BJ (cell line): Measurements from ENCODE around the gene SNX21. TPM values are rescaled to one million over a fixed set of nuclear protein-coding genes. Genes with fewer than 3 reads are reported as not detected.
A peak's percentile ranks its signal among the peaks of the same experiment; 100 is the strongest.
"Not testable (repeated sequence)": the region's sequence is repeated elsewhere in the genome, so short reads cannot be mapped to it uniquely, and the experiment has no call there.

Source experiments
- CTCF ChIA-PET: fragments of 350-600 bp; formaldehyde crosslinking; extraction: SDS; loops from one replicate; lab custom pipeline; 2021; ENCODE audit warnings: antibody characterized with exemption, inconsistent platforms; lab: Yijun Ruan, JAX
- POLR2A ChIA-PET: fragments of 300-600 bp; sonication (Branson Sonifier 250); formaldehyde crosslinking; extraction: SDS; loops from one replicate; lab custom pipeline; 2021; ENCODE audit warnings: antibody characterized with exemption; lab: Charles Lee
- DNase-seq: peaks from one replicate; pipeline ENCODE4 v3.0.0-alpha.2; 2011; ENCODE audit warnings: low read depth
- H3K27me3 ChIP-seq: 2 replicates; pipeline ENCODE4 v1.6.0; 2011; ENCODE audit warnings: low read length; ENCODE audit not compliant: control insufficient read depth, insufficient read depth
- H3K36me3 ChIP-seq: 2 replicates; pipeline ENCODE4 v1.5.1; 2011; ENCODE audit warnings: low read length; ENCODE audit not compliant: control insufficient read depth, insufficient read depth
- H3K4me3 ChIP-seq: 2 replicates; pipeline ENCODE4 v1.5.1; 2011; ENCODE audit warnings: low read depth, mild to moderate bottlenecking, control low read depth, low read length
- CTCF ChIP-seq: IDR thresholded peaks from 2 replicates; pipeline ENCODE4 v1.5.1; 2011; ENCODE audit warnings: low read depth, mild to moderate bottlenecking, control low read depth, inconsistent platforms, low read length, moderate library complexity; ENCODE audit not compliant: insufficient read depth
- polyA plus RNA-seq: library from polyadenylated mRNA; depleted of rRNA; stranded (reverse); fragments of >200 nt; gene quantifications from 2 replicates; pipeline ENCODE4 v1.2.3, GENCODE V29; 2011

SNX21 gene
- polyA plus RNA-seq, 1 experiment: 17.8 TPM

- POLR2A ChIA-PET: interaction anchor here (0.6 kb wide), 1 partner anchor 94 kb away, joined by 3 read pairs; no protein-coding TSS in a partner anchor
- Histone ChIP-seq H3K4me3 (no peak overlapping the region), H3K27me3 (no peaks in the 10 kb centered on the region), H3K36me3 (no peaks in the 10 kb centered on the region)
- TF ChIP-seq CTCF: no peak
- CTCF ChIA-PET: interaction anchor here (0.6 to 0.9 kb wide), 3 partner anchors 11 to 322 kb away, joined by 3 read pairs; partner anchors contain the start of genes ACOT8 and ZSWIM3
- DNase-seq: peak; percentile 53
These were observed 34.2 kb downstream of the SNX21 start for GRCh38 chr20:45867819-45868176.

GRCh38 chr20:45872626-45873025 lies 39.0 kb downstream of the SNX21 start:
- ChIA-PET CTCF (interaction anchor here (1.0 kb wide), 1 partner anchor 9 kb away, joined by 3 read pairs; no protein-coding TSS in a partner anchor), POLR2A (no interaction called here)
- H3K36me3 ChIP-seq: 0 out of 2 replicates have a peak, but pooled peaks cover 2% of the 10 kb centered on the region
- DNase-seq: no peak
- H3K27me3 ChIP-seq: no peaks in the 10 kb centered on the region
- TF ChIP-seq CTCF: no peak
- no peak overlapping the region for H3K4me3 ChIP-seq

- H3K4me3 ChIP-seq: no peak overlapping the region
- 0 out of 2 replicates have a peak, but pooled peaks cover 2% of the 10 kb centered on the region for H3K36me3 ChIP-seq
- no peak for TF ChIP-seq CTCF
- no peak for DNase-seq
- ChIA-PET POLR2A (no interaction called here), CTCF (no interaction called here)
- no peaks in the 10 kb centered on the region for H3K27me3 ChIP-seq
These were observed 40.0 kb downstream of the SNX21 start for GRCh38 chr20:45873409-45874103.

- H3K27me3 ChIP-seq, CTCF ChIA-PET, POLR2A ChIA-PET, H3K4me3 ChIP-seq, H3K36me3 ChIP-seq, DNase-seq: not testable (repeated sequence)
These were observed 40.5 kb downstream of the SNX21 start for GRCh38 chr20:45874104-45874481.

GRCh38 chr20:45874576-45874975 lies 41.0 kb downstream of the SNX21 start:
- CTCF ChIA-PET: no interaction called here

More at GRCh38 chr20:45874576-45874975, 41.0 kb downstream of the SNX21 start:
- POLR2A ChIA-PET: no interaction called here
- no peak for TF ChIP-seq CTCF
- no peak for DNase-seq
- Histone ChIP-seq H3K36me3 (0 out of 2 replicates have a peak, but pooled peaks cover 2% of the 10 kb centered on the region), H3K27me3 (no peaks in the 10 kb centered on the region), H3K4me3 (no peak overlapping the region)
